Stimulated activated CD4-positive, alpha-beta T cell treated with anti-CD3 and anti-CD28 coated beads, TNF-alpha, amount 100 ng/mL, for 4 hours (primary cell): ENCODE measurements around the gene KCNQ1.
"Not testable (repeated sequence)": the region's sequence is repeated elsewhere in the genome, so short reads cannot be mapped to it uniquely, and the experiment has no call there.

Experiments used
- DNase-seq, 3 experiments: peaks; one replicate each; pipeline ENCODE4 v3.0.0-alpha.2; 2020; ENCODE audit warnings: low read depth in 3 of 3

KCNQ1 gene

GRCh38 chr11:2472428-2473186 is 27.8 kb downstream of the KCNQ1 start:
- no peak for DNase-seq

DNA sequence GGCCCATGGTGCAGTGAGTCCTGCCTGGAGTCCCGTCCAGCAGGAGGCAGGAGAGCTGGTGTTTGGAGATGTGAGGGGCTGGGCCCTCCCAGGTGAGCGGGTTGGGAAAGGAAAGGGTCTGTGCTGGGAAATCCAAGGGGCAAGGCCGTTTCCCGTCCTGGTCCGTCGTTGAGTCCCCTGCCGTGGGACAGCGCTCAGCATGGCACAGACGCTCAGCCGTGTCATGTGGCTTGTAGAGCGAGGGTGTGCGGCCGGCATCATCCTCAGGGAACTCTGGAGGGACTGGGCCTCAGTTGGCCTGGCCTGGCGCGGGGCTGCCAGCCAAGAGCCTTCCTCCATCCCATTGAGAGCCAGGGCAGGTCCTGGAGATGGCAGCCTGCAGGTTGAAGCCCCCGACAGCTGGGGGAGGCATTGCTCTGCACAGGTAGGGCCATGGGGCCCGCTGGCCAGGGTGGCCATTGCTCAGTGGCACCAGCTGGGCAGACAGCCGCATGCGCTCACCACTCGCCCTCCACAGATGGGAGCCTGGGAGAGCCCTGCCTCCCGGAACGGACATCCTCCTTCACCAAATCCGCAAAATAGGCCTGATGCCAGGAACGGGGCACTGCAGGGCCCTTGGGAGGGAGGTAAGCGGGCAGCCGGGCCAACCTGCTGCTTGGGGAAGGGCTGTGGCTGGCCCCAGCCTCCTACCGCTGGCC is 28.7 kb downstream of the KCNQ1 start:
- no peak for DNase-seq

- DNase-seq, result no peak
Measured at GRCh38 chr11:2474059-2474901, 29.5 kb downstream of the KCNQ1 start.

- DNase-seq, result no peak
Measured at GRCh38 chr11:2475136-2475918, 30.5 kb downstream of the KCNQ1 start.

DNA sequence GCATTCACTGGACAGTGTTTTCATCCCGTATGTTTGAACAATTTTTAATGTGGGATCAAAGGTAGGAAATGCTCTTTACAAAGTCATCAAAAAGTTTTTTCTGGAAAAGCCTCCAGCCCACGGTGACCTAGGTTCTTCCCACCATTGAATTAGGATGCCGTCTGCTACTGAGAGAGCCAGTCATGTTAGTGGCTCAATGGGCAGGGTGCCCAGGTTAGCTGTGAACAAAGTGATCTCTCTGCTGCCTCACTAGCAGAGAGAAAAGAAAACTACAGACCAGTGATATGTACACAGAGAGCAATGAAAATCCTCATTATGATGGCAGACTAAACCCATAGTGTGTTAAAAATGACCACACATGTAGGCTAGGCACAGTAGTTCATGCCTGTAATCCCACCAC is 32.4 kb downstream of the KCNQ1 start:
- DNase-seq, result no peak

GRCh38 chr11:2477936-2478335 is 33.1 kb downstream of the KCNQ1 start:
- no peak for DNase-seq

- DNase-seq, result not testable (repeated sequence)
Measured at GRCh38 chr11:2480067-2480873, 35.5 kb downstream of the KCNQ1 start.

DNA sequence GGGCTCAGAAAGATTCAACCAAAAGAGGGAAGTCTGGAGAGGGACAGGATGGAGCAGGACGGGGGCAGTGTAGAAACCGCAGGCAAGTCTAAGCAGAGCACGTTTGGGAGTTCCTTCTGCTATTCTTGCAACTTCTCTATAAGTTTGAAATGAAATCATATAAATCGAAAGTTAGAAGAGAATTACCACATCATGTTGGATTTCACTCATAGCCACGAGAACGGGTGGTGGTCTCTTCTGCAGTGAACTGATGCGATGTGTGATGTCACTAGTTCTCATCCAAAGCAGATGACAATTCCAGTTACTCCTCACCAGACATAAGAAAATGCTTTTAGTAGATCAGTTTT is 36.0 kb downstream of the KCNQ1 start:
- DNase-seq, result no peak

- no peak for DNase-seq
Measured at GRCh38 chr11:2481253-2481652, 36.4 kb downstream of the KCNQ1 start.

GRCh38 chr11:2482204-2482603 is 37.4 kb downstream of the KCNQ1 start:
- DNase-seq, result no peak

DNA sequence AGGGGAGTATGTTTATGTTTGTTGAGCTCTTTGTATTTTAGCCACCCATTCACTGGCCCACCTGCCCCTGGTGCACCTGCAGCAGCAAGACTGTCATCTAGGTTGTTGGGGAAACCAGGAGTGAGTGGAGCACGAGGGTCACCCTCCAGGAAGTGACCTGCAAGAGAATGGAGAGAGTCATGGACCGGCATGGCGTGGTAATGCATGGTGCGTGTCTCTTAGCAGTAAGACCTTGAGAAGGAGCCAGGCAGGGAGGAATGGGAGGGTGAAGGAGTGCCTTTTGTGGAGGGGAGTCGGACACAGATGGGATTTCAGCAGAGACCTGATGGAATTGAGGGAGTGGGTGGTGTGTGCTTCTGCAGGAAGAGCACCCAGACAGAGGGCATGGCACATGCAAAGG is 37.9 kb downstream of the KCNQ1 start:
- DNase-seq, result no peak

- no peak for DNase-seq
Measured at GRCh38 chr11:2483426-2483825, 38.6 kb downstream of the KCNQ1 start.

DNA sequence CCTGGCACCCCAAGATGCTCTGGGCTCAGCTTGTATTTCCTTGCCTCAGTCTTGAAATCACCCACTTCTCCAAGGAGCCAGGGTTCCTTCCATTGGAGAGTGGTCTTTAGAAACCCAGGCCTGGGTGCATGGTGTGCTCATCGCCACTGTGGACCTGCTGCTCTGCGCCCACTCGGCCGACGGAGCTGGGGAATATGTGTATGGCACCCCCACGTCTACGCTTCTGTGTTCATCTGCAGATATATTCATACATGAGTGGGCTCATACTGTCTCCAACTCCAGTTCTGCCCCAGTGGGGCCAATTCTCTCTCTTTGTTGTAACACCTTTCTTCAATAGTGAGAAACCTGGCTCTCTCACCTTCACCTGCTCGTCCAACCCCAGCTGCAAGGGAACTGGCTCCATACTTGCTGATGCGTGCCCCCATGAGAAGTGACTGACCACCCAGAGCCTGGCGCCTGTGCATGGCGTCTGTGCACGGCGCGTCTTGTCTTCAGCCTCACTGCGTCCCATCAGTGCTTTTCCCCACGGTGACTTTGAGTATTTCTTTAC is 39.8 kb downstream of the KCNQ1 start:
- DNase-seq, result no peak

GRCh38 chr11:2488004-2488403 is 43.2 kb downstream of the KCNQ1 start:
- no peak for DNase-seq

GRCh38 chr11:2489083-2489482 is 44.3 kb downstream of the KCNQ1 start:
- no peak for DNase-seq

GRCh38 chr11:2497951-2498350 is 53.1 kb downstream of the KCNQ1 start:
- not testable (repeated sequence) for DNase-seq

DNA sequence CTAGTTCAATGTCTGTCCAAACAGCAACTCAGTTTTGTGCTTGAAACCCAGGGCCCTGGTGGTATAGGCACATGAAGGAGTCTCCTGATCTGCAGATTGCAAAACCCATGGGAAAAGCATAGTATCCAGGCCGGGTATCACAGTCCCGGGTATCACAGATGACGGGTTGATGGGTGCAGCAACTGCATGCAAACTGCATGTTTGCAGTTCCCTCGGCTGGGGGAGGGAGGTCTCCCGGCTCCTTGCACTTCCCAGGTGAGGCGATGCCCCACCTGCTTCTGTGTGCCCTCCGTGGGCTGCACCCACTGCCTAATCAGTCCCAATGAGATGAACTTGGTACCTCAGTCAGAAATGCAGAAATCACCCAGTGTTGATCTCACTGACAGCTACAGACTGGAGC is 53.9 kb downstream of the KCNQ1 start:
- no peak for DNase-seq

- no peak for DNase-seq
Measured at GRCh38 chr11:2507212-2507901, 62.5 kb downstream of the KCNQ1 start.

GRCh38 chr11:2507945-2508749 is 63.3 kb downstream of the KCNQ1 start:
- no peak for DNase-seq
